Measurements from ENCODE around the gene FBXW7.

FBXW7 gene

DNA sequence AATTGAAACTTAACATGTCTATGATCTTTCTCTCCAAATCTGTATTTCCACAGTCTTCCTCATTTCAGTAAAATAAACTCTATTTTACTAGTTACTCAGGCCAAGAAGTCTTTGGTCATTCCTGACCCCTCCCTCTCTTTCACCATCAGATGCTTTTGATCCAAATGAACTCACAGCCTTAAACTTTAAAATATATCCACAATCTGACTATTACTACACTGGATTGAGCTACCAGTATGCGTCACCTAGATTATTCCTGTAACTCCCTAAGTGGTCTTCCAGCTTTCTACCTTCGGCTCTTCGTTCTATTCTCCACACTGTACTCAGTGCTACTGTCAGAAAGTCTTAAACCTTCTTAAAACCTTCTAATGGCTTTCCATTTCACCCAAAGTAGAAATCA is 195.1 kb downstream of the FBXW7 start:
- peaks cover 6% of the 10 kb centered on the region for H3K36me3 ChIP-seq (ENCODE audit: insufficient read depth, low read length)
- H3K27me3 ChIP-seq (ENCODE audit: insufficient read depth, low read length): no peaks in the 10 kb centered on the region
- no peaks in the 10 kb centered on the region for H3K4me1 ChIP-seq (ENCODE audit: control insufficient read depth, insufficient read depth, low read length, unreplicated experiment)
- no peak overlapping the region for H3K4me3 ChIP-seq (ENCODE audit: low read depth, low read length)
- no peak overlapping the region for H3K27ac ChIP-seq (ENCODE audit: low read depth, low read length)
- H2AFZ ChIP-seq (ENCODE audit: low read length, unreplicated experiment): no peak overlapping the region
- H3K79me2 ChIP-seq (ENCODE audit: control insufficient read depth, insufficient read depth, low read length, unreplicated experiment): no peaks in the 10 kb centered on the region

DNA sequence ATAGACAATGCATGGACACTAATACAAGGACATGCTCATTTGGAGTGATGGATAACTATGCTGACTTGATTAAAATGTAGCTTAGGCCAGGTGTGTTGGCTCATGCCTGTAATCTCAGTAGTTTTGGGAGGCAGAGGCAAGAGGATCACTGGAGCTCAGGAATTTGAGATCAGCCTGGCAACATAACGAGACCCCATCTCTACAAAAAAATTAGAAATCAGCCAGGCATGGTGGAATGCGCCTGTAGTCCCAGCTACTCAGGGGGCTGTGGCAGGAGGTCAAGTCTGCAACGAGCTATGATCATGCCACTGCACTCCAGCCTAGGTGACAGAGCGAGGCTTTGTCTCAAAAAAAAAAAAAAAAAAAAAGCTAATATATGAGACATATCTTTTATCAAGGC is 196.3 kb downstream of the FBXW7 start:
- peaks cover 6% of the 10 kb centered on the region for H3K36me3 ChIP-seq (ENCODE audit: insufficient read depth, low read length)
- no peaks in the 10 kb centered on the region for H3K79me2 ChIP-seq (ENCODE audit: control insufficient read depth, insufficient read depth, low read length, unreplicated experiment)
- H2AFZ ChIP-seq (ENCODE audit: low read length, unreplicated experiment): no peak overlapping the region
- no peaks in the 10 kb centered on the region for H3K27me3 ChIP-seq (ENCODE audit: insufficient read depth, low read length)
- no peak overlapping the region for H3K4me3 ChIP-seq (ENCODE audit: low read depth, low read length)
- no peaks in the 10 kb centered on the region for H3K4me1 ChIP-seq (ENCODE audit: control insufficient read depth, insufficient read depth, low read length, unreplicated experiment)
- H3K27ac ChIP-seq (ENCODE audit: low read depth, low read length): no peak overlapping the region

DNA sequence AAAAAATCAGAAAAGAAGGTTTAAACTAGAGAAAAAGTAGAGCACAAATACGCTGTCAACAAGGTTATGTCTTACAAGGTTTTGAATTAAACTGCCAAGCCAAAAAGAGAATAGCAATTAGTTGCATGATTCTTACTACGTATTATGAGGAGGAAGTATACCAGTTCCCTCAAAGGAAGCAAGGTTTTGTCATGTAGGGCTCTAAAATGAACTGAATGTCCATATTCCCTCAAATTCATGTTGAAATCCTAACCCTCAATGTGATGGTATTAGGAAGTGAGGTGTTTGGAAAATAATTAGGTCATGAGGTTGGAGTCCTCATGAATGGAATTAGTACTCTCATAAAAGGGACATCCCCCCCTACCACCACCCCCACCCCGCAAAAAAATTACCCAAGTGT is 201.0 kb downstream of the FBXW7 start:
- no peaks in the 10 kb centered on the region for H3K79me2 ChIP-seq (ENCODE audit: control insufficient read depth, insufficient read depth, low read length, unreplicated experiment)
- peaks cover 6% of the 10 kb centered on the region for H3K36me3 ChIP-seq (ENCODE audit: insufficient read depth, low read length)
- no peaks in the 10 kb centered on the region for H3K27me3 ChIP-seq (ENCODE audit: insufficient read depth, low read length)
- no peaks in the 10 kb centered on the region for H3K4me1 ChIP-seq (ENCODE audit: control insufficient read depth, insufficient read depth, low read length, unreplicated experiment)
- no peak overlapping the region for H2AFZ ChIP-seq (ENCODE audit: low read length, unreplicated experiment)
- no peak overlapping the region for H3K27ac ChIP-seq (ENCODE audit: low read depth, low read length)
- no peak overlapping the region for H3K4me3 ChIP-seq (ENCODE audit: low read depth, low read length)

DNA sequence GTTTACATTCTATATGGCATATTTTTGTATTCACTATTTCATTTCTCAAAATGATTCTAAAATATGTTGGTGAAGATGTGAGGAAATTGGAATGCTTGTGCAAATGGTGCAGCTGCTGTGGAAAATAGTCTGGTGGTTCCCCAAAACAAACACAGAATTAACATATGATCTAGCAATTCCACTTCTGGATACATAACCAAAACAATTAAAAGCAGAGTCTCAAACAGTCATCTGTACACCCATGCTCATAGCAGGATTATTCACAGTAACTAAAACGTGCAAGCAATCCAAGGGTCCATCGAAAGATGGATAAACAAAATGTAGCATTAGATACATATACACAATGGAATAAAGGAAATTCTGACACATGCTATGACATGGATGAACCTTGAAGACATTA is 204.8 kb downstream of the FBXW7 start:
- Histone ChIP-seq H3K27me3 (ENCODE audit: insufficient read depth, low read length) (no peaks in the 10 kb centered on the region), H3K79me2 (ENCODE audit: control insufficient read depth, insufficient read depth, low read length, unreplicated experiment) (no peaks in the 10 kb centered on the region), H3K4me3 (ENCODE audit: low read depth, low read length) (no peak overlapping the region), H3K27ac (ENCODE audit: low read depth, low read length) (no peak overlapping the region), H2AFZ (ENCODE audit: low read length, unreplicated experiment) (no peak overlapping the region), H3K4me1 (ENCODE audit: control insufficient read depth, insufficient read depth, low read length, unreplicated experiment) (peaks cover 5% of the 10 kb centered on the region), H3K36me3 (ENCODE audit: insufficient read depth, low read length) (peaks cover 6% of the 10 kb centered on the region)

DNA sequence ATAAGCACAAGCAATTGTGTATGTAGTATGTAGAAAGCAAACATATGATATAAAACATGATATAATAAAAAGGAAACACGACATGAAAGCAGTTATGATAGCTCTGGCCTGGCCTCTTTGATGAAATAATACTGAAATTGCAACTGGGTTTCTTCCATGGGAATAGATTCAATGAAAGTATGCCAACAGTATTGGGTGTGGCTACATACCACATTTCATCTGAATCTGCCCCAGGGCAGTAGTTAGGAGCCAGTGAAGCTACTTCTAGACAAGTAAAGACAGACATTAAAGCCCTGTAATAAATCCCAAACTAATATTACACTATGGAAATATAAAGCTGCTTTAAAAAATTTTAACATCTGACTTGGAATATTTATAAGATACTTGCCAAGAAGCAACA is 207.3 kb downstream of the FBXW7 start:
- H3K27me3 ChIP-seq (ENCODE audit: insufficient read depth, low read length): no peaks in the 10 kb centered on the region
- H2AFZ ChIP-seq (ENCODE audit: low read length, unreplicated experiment): no peak overlapping the region
- H3K36me3 ChIP-seq (ENCODE audit: insufficient read depth, low read length): peaks cover 10% of the 10 kb centered on the region
- no peaks in the 10 kb centered on the region for H3K79me2 ChIP-seq (ENCODE audit: control insufficient read depth, insufficient read depth, low read length, unreplicated experiment)
- no peak overlapping the region for H3K4me3 ChIP-seq (ENCODE audit: low read depth, low read length)
- H3K4me1 ChIP-seq (ENCODE audit: control insufficient read depth, insufficient read depth, low read length, unreplicated experiment): peaks cover 5% of the 10 kb centered on the region
- no peak overlapping the region for H3K27ac ChIP-seq (ENCODE audit: low read depth, low read length)

DNA sequence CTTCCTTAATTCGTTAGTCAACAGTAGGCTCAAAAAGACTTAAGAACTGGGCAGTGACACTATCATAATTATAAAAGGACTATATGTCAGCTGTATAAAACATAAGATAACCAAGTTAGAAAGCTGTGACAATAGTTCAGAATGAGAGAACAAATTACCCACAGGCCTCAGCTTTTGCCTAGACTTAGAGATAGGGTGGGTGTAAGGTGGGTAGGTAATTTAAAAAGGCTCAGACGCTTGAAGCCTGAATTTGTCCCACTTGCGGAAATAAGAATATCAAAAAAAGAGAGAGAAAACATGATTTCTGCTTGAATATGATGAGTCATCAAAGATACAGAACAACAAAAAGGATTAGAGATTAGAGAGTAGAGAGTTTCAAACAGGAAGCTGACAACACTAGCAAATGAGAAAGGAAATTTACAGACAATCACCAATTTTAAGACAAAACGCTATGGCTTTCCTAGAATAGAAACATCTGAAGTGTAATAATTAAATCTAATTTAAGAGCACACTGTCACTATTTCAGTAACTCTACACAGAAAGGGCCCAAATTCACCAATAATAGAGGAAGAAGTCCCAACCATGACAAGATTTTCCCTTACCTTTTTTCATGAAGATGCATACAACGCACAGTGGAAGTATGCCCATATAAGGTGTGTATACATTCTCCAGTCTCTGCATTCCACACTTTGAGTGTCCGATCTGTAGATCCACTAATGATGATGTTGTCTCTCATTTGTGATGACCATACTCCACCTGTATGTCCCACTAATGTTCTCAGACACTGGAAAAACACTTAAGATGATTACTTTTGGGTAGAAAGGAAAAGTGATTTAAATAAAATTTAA is 208.1 kb downstream of the FBXW7 start:
- H2AFZ ChIP-seq (ENCODE audit: low read length, unreplicated experiment): no peak overlapping the region
- peaks cover 10% of the 10 kb centered on the region for H3K36me3 ChIP-seq (ENCODE audit: insufficient read depth, low read length)
- no peak overlapping the region for H3K27ac ChIP-seq (ENCODE audit: low read depth, low read length)
- H3K4me3 ChIP-seq (ENCODE audit: low read depth, low read length): no peak overlapping the region
- H3K27me3 ChIP-seq (ENCODE audit: insufficient read depth, low read length): no peaks in the 10 kb centered on the region
- no peaks in the 10 kb centered on the region for H3K79me2 ChIP-seq (ENCODE audit: control insufficient read depth, insufficient read depth, low read length, unreplicated experiment)
- H3K4me1 ChIP-seq (ENCODE audit: control insufficient read depth, insufficient read depth, low read length, unreplicated experiment): peaks cover 5% of the 10 kb centered on the region

DNA sequence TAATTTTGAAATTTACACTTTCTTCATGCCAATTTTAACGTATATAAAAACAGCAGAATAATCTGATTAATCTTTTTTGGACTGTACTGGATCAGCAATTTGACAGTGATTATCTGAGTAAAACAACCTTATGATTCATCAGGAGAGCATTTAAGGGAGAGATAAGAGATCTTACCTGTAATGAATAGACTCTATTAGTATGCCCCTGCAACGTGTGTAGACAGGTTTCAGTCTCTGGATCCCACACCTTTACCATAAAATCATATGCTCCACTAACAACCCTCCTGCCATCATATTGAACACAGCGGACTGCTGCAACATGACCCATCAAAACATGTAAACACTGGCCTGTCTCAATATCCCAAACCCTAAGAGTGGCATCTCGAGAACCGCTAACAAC is 210.1 kb downstream of the FBXW7 start:
- H3K4me1 ChIP-seq (ENCODE audit: control insufficient read depth, insufficient read depth, low read length, unreplicated experiment): peaks cover 5% of the 10 kb centered on the region

DNA sequence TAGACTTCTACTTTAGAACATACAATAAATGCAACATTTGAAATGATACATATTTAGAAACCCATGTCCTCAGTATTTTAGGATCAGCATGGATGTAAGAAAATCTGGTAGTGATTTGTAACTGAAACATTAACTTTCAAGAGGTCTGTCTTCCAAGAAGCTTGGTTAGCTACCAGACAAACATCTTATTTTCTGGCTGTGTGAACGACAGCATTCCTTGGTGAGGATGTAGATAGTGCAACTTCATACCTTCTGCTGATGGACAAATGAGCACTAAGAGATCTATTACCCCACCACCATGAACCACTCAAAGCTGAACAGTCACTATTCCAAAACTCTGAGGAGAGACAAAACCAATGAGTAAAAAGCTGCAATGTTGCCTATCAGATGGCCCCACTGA is 212.7 kb downstream of the FBXW7 start:
- H2AFZ ChIP-seq (ENCODE audit: low read length, unreplicated experiment): no peak overlapping the region
- H3K4me3 ChIP-seq (ENCODE audit: low read depth, low read length): no peak overlapping the region
- H3K36me3 ChIP-seq (ENCODE audit: insufficient read depth, low read length): peaks cover 12% of the 10 kb centered on the region

More for the DNA sequence above, 210.1 kb downstream of the FBXW7 start:
- no peak overlapping the region for H2AFZ ChIP-seq (ENCODE audit: low read length, unreplicated experiment)
- no peaks in the 10 kb centered on the region for H3K79me2 ChIP-seq (ENCODE audit: control insufficient read depth, insufficient read depth, low read length, unreplicated experiment)
- no peak overlapping the region for H3K4me3 ChIP-seq (ENCODE audit: low read depth, low read length)
- no peaks in the 10 kb centered on the region for H3K27me3 ChIP-seq (ENCODE audit: insufficient read depth, low read length)
- H3K27ac ChIP-seq (ENCODE audit: low read depth, low read length): no peak overlapping the region
- peaks cover 18% of the 10 kb centered on the region for H3K36me3 ChIP-seq (ENCODE audit: insufficient read depth, low read length)

DNA sequence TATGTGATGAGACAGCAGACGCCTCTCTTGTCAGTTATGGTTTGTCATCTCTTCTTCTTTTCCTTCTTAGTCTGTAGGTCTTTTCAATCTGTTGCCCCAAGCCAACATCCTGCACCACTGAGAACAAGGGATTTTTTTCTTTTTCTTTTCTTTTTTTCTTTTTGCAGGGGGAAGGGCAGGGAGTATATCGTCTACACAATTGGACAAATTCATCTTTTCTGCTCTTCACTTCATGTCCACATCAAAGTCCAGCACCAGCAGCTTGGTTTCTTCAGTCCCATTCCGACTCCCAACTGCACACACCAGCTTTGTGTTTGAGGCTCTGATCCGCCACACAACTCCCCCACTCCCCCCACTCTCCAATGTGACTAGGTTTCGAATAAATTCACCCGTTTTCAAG is 213.2 kb downstream of the FBXW7 start:
- H3K4me3 ChIP-seq (ENCODE audit: low read depth, low read length): no peak overlapping the region
- H2AFZ ChIP-seq (ENCODE audit: low read length, unreplicated experiment): no peak overlapping the region
- no peak overlapping the region for H3K27ac ChIP-seq (ENCODE audit: low read depth, low read length)
- H3K36me3 ChIP-seq (ENCODE audit: insufficient read depth, low read length): peaks cover 12% of the 10 kb centered on the region; the same call in 1 of the 2 replicates
- no peaks in the 10 kb centered on the region for H3K79me2 ChIP-seq (ENCODE audit: control insufficient read depth, insufficient read depth, low read length, unreplicated experiment)
- no peaks in the 10 kb centered on the region for H3K27me3 ChIP-seq (ENCODE audit: insufficient read depth, low read length)
- H3K4me1 ChIP-seq (ENCODE audit: control insufficient read depth, insufficient read depth, low read length, unreplicated experiment): no peaks in the 10 kb centered on the region

More for the DNA sequence above, 212.7 kb downstream of the FBXW7 start:
- Histone ChIP-seq H3K79me2 (ENCODE audit: control insufficient read depth, insufficient read depth, low read length, unreplicated experiment) (no peaks in the 10 kb centered on the region), H3K27me3 (ENCODE audit: insufficient read depth, low read length) (no peaks in the 10 kb centered on the region), H3K27ac (ENCODE audit: low read depth, low read length) (no peak overlapping the region), H3K4me1 (ENCODE audit: control insufficient read depth, insufficient read depth, low read length, unreplicated experiment) (no peaks in the 10 kb centered on the region)

DNA sequence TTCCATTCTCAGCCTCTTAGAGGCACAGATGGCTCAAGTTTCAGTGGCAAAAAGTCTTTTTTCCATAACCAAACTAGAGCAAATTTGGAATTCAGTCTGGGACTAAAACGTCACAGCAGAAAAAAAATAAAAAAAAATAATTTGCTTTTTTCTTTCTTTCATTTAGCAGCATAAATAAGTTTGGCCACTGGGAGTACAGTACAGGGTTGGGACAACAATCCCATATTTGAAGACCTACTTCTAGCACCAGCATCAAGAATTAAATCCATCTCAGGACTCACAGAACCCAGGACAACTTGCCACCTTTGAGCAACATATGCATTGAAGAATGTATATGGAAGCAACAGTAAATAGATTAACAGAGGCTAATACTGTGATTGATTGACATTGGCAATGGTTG is 214.0 kb downstream of the FBXW7 start:
- H3K4me3 ChIP-seq (ENCODE audit: low read depth, low read length): no peak overlapping the region
- H3K4me1 ChIP-seq (ENCODE audit: control insufficient read depth, insufficient read depth, low read length, unreplicated experiment): no peaks in the 10 kb centered on the region
- peaks cover 12% of the 10 kb centered on the region; the same call in 1 of the 2 replicates for H3K36me3 ChIP-seq (ENCODE audit: insufficient read depth, low read length)
- H3K79me2 ChIP-seq (ENCODE audit: control insufficient read depth, insufficient read depth, low read length, unreplicated experiment): no peaks in the 10 kb centered on the region
- no peak overlapping the region for H3K27ac ChIP-seq (ENCODE audit: low read depth, low read length)
- no peak overlapping the region for H2AFZ ChIP-seq (ENCODE audit: low read length, unreplicated experiment)
- H3K27me3 ChIP-seq (ENCODE audit: insufficient read depth, low read length): no peaks in the 10 kb centered on the region

DNA sequence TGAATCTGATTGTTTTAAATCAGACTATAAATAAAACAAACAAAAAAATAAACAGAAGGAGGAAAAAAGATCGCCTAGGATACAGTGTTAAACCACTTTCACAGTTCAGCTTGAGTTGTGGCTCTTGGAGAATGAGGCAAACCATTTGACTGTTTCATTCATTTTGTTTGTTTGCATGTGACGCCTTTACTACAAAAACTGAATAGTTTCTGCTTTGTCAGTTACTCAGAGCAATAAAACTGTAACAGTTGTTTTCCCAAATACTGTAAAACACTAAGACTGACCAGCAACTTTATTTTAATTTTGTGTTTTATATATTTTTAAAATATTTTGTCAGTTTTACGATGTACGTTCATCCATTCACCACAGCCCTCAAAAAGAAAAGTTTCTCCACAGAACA is 214.5 kb downstream of the FBXW7 start:
- Histone ChIP-seq H3K36me3 (ENCODE audit: insufficient read depth, low read length) (peaks cover 12% of the 10 kb centered on the region; the same call in 1 of the 2 replicates), H3K27ac (ENCODE audit: low read depth, low read length) (no peak overlapping the region), H2AFZ (ENCODE audit: low read length, unreplicated experiment) (no peak overlapping the region), H3K27me3 (ENCODE audit: insufficient read depth, low read length) (no peaks in the 10 kb centered on the region), H3K4me1 (ENCODE audit: control insufficient read depth, insufficient read depth, low read length, unreplicated experiment) (no peaks in the 10 kb centered on the region), H3K79me2 (ENCODE audit: control insufficient read depth, insufficient read depth, low read length, unreplicated experiment) (no peaks in the 10 kb centered on the region), H3K4me3 (ENCODE audit: low read depth, low read length) (no peak overlapping the region)
